HG03342 (cell line): ENCODE results near the gene PIP4K2C.
A peak's percentile ranks its signal among the peaks of the same experiment; 100 is the strongest.
"Not testable (repeated sequence)": the region's sequence is repeated elsewhere in the genome, so short reads cannot be mapped to it uniquely, and the experiment has no call there.

Experiments used
- ATAC-seq: cut with Tn5 transposase; IDR thresholded peaks from one replicate; pipeline ENCODE4 v1.9.1; 2021; ENCODE audit warnings: mild to moderate bottlenecking, moderate library complexity; ENCODE audit not compliant: unreplicated experiment

PIP4K2C gene

DNA sequence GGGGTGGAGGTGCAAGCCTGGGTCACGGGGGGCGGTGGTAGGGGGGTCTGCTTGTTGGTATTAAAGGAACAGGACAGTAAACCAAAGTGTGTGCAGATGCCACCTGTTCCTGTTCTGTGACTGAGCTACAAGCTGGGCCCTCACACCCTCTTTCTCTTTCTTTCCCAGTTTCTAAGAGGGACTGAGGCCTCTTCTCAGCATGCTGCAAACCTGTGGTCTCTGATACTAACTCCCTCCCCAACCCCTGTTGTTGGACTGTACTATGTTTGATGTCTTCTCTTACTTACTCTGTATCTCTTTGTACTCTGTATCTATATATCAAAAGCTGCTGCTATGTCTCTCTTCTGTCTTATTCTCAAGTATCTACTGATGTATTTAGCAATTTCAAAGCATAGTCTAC lies 6.9 kb upstream of the PIP4K2C start:
- no peak for ATAC-seq

DNA sequence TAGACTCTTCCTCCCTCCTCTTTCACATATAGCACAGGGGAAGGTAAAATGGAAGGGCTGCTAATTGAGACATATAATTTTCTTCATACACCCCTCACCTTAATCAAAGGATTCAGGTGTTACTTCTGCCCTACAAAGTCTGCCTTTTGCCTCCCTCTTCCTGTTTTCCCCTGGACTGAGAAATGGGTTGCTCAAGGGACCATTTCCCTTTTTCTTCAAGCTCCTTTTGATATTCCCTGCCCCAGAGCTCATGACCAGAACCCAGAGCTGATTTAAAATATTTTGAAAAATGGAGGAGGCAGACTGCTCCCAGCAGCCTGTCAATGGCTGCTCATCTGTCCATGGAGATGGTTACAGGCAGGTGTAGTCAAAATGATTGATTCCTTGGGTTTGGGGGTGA lies 6.3 kb upstream of the PIP4K2C start:
- no peak for ATAC-seq

DNA sequence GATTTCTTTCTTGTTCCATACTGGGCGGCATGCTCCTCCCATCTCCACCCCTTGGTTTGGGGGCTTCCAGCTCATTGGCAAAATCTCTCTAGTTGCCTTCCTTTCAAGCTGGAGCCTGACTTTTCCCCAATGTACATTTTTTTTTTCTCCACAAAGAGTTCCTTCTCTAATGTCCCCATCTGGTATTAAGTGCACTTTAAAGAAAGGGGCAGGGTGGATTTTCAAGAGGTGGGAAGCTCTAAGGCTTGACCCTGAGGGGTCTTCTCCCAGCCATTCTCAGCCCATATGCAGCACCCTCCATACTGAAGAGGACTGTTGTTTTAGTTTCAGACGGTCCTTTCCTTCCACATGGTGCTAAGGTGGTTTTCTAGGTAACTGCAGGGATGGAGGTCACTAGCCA lies 5.8 kb upstream of the PIP4K2C start:
- no peak for ATAC-seq

- no peak for ATAC-seq
Observed at GRCh38 chr12:57586128-57586527, 4.9 kb upstream of the PIP4K2C start.

DNA sequence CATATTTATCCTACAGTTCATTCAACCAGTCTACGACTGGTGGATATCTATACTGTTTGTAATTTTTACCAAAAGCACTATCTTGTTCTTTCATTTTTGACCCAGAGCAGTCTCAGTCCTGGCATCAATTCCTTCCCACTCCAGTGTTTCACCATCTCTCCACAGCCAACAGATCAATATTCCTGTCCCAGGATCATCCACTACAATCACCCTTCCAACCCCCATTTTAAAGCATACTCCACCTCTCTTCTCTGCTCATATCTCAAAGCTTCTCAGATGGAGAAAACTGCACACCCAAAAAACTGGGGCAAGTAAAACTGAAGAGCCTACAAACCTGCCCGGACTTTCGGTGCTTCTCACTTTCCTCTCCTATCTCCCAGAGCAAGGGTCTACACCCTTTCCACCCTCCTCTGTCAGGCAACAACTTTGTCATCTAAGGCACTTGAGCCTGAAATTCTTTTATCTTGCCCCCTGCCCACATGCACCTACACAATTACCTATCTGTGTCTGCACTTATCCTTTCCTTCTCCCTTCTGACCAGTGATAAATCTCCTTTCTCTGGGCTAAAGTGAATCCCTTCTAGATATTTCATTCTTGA lies 4.1 kb upstream of the PIP4K2C start:
- no peak for ATAC-seq

DNA sequence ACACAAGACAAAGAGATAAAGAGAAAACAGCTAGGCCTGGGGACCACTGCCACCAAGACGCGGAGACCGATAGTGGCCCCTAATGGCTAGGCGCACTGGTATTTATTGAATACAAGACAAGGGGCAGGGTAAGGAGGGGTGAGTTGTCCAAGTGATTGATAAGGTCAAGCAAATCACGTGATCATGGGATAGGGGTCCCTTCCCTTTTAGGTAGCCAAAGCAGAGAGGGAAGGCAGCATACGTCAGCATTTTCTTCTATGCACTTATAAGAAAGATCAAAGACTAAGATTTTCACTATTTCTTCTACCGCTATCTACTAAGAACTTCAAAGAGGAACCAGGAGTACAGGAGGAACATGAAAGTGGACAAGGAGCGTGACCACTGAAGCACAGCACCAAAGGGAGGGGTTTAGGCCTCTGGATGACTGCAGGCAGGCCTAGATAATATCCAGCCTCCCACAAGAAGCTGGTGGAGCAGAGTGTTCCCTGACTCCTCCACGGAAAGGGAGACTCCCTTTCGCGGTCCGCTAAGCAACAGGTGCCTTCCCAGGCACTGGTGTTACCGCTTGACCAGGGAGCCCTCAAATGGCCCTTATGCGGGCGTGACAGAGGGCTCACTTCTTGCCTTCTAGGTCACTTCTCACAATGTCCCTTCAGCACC lies 1.9 kb upstream of the PIP4K2C start:
- ATAC-seq, result not testable (repeated sequence)

- ATAC-seq, result no peak
Observed at GRCh38 chr12:57590479-57590863, 521 bp upstream of the PIP4K2C start.

- no peak for ATAC-seq
Observed at GRCh38 chr12:57591782-57592325, 862 bp downstream of the PIP4K2C start.

GRCh38 chr12:57592551-57593165 lies 1.7 kb downstream of the PIP4K2C start:
- no peak for ATAC-seq

- no peak for ATAC-seq
Observed at GRCh38 chr12:57593187-57593586, 2.2 kb downstream of the PIP4K2C start.

DNA sequence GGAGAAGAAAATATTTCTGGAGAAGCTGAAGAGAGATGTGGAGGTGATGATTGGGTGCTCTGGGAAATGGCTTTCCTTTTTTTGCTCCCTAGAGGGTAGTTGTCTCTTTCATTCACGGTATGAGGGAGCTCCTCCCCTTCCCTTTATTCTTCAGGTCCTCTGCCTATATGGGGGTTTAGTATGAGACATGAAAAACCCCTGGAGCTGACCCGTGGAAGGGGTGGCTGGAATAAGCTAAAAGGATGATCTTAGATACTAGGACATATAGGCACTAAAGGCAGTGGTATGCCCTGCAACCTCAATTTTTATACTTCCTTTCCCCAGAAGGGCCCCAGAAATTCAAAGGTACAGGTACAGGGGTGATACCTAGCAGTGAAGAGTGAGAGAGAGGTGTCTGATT lies 9.4 kb downstream of the PIP4K2C start:
- ATAC-seq, result no peak

DNA sequence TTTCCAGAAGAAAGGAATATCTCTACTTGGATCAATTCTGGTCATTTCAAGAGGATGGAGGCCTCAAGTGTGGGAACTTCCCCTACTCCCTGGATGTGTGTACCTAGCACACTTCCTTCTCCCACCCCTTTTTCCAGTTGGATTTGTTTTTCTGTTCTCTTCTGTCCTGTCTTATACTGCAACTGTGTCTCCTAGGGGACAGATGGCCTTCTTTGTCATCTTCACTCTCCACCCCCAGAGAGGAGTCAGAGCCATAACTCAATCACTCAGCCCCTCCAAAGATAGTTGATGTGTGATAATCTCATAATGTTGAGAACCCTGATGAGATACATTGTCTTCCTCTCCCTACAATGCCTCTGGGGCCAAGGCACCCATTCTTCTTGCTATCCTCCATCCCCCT lies 11.6 kb downstream of the PIP4K2C start:
- no peak for ATAC-seq

DNA sequence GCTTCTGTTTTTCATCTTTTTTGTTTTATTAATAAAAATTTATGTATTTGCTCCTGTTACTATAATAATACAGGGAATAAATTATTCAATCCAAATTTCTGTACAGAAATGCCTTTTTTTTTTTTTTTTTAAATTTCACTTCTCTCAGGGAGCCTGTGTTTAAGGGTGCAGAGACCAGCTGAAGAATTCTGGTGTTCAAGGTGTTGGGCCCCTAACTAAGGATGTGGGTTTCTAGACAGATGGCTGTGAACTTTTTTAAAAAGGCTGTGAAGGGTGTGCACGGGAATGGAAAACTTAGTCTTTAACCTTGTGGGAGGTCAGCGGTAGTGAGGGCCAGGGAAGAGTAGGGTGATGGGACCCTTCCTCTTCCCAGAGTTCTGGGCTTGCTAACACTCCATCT lies 12.3 kb downstream of the PIP4K2C start:
- no peak for ATAC-seq

- ATAC-seq, result no peak
Observed at GRCh38 chr12:57603815-57604453, 12.9 kb downstream of the PIP4K2C start.

- ATAC-seq, result peak; percentile 48
Observed at GRCh38 chr12:57604454-57604991, 13.5 kb downstream of the PIP4K2C start, which contains the start of gene DTX3. DTX3 (plus strand) TSS chr12:57604824; CDS start chr12:57606518, 1,694 bp downstream.

- peak; percentile 15 for ATAC-seq
Observed at GRCh38 chr12:57604992-57605810, 14.2 kb downstream of the PIP4K2C start.

DNA sequence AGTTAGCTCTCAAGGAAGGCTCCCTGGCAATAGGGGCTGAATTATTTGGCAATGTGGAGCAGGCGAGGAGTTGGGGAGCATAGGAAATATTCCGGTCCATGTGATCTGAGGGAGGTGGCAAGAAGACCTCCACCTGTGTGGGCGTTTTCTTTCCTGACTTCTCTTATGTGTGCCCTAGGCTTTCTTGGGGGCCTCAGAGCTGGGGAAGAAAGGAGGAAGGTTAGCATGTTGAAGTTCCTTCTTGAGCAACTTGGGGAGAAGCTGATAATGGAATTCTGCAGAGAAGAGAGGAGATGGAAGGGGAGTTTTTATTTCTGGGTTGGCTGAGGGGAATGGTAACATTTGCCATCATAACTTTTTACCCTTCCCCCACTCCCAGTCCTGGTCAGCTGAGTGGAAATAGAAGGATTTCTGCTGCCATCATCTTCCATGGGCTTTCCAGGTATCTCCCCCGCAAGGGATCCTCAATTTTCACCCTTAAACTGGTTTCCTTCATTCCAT lies 14.9 kb downstream of the PIP4K2C start:
- no peak for ATAC-seq

- no peak for ATAC-seq
Observed at GRCh38 chr12:57606399-57606798, 15.4 kb downstream of the PIP4K2C start.

DNA sequence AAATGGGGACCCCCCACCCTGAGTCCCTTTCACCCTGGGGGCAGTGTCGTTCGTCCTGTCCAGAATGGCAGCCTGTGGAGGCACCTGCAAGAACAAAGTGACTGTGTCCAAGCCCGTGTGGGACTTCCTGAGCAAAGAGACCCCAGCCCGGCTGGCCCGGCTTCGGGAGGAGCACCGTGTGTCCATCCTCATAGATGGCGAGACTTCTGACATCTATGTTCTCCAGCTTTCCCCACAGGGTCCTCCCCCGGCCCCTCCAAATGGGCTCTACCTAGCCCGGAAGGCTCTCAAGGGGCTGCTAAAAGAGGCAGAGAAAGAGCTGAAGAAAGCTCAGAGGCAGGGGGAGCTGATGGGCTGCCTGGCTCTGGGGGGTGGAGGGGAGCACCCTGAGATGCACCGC lies 15.8 kb downstream of the PIP4K2C start:
- no peak for ATAC-seq

- ATAC-seq, result no peak
Observed at GRCh38 chr12:57607958-57608663, 17.1 kb downstream of the PIP4K2C start.
